NCI-H1417 treated with DMSO at 0.1 percent for 48 hours (cell line): ENCODE results near the gene MR1.

ENCODE experiments used
- DNase-seq: peaks from one replicate; lab custom pipeline; 2025; lab: John Stamatoyannopoulos, UW

Gene MR1

DNA sequence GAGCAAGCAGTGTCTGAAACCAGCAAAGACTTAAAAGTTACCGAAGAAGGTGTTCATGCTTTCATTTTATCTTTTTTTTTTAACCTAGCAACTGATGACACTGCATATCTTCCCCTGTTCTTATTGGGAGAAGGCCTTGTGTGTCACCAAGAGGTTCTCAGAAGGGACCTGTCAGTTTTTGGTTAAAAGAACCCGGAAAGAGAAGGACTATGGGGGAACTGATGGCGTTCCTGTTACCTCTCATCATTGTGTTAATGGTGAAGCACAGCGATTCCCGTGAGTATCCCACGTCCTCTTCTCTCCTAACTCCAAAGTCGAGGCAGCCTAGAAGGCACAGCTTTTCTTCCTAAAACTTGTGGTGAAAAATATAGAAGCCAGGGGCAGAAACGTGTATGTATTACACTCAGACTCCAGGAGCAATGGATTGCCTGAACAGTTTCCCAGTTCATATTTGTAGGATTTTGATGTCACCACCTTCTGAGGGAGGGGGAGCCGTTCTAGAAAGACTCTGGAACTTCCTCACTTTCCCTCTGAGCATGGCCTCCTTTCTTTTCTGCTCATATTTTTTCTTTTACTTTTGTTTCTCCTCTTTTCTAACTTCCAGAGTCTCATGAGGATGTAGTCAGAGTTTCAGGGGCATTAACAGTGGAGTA is at the start of gene MR1:
Gene MR1 (plus strand): TSS at position 185 of the 653 bp plus-strand sequence. CDS start 25 bp downstream, at position 210.
- no peak for DNase-seq

DNA sequence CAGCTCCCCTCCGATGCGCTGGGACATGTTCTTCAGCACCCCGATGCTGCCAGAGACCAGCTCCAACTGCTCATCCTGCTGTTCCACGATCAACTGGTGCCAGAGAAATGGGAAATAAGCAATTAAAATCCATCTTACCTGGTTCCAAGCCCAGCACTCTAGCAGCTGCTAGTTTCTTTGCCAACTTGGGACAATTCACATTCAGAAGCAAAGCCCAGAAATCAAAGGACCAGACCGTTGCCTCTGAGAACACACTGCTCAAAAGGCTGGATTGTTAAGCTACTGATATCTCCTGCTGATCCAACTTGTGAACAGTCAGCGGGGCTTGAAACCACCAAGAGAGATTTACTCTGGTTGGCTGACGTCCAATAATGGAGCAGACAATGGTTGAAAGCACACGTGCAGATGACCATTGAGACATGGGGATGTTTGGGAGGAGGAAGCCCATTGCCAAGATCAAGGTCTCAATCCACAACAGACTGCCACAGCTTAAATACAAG is 45.5 kb upstream of the MR1 start:
- no peak for DNase-seq

DNA sequence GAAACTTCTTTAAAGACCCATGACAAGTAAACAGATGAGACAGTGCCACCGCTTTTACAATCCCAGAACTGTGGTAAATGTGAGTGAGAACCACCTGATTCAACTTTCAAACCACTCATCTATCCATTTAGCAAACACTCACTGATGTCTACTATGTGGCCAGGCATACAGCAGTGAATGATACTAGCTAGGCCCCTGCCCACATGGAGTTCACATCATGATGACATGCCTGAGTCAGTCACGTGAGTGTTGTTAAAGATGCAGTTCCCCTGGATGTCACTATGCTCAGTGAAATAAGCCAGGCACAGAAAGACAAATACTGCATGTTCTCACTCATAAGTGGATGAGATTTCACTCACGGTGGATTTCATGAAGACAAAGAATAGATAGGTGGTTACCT is 39.5 kb upstream of the MR1 start:
- no peak for DNase-seq

DNA sequence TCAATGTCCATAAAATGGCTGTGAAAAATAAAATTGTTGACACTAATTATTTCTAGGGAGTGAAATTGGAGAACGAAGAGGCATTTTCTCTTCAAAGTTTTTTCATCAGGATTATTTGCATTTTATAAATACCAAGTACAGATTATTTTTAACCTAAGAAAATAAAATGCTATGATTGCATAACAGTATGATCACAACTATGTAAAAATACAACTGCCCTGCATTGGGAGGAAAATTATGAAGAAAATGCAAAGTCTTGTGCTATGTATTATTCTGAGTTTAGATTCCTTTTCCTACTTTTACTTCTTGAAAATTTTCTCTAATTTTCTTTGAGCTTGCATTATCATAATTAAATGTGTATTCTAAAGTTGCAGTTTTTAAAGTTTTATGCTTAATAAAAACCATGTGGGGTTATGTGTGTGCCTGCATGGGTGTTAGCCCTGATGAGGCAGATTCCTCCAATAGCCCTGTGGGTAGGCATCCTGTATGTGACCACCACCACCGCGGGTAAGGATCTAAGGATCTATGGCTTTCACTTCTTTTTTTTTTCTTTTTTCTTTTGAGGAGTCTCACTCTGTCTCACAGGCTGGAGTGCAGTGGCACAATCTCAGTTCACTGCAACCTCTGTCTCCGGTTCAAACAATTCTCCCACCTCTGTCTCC is 35.8 kb upstream of the MR1 start:
- DNase-seq: no peak

GRCh38 chr1:181001091-181001780 is 32.5 kb upstream of the MR1 start:
- no peak for DNase-seq

DNA sequence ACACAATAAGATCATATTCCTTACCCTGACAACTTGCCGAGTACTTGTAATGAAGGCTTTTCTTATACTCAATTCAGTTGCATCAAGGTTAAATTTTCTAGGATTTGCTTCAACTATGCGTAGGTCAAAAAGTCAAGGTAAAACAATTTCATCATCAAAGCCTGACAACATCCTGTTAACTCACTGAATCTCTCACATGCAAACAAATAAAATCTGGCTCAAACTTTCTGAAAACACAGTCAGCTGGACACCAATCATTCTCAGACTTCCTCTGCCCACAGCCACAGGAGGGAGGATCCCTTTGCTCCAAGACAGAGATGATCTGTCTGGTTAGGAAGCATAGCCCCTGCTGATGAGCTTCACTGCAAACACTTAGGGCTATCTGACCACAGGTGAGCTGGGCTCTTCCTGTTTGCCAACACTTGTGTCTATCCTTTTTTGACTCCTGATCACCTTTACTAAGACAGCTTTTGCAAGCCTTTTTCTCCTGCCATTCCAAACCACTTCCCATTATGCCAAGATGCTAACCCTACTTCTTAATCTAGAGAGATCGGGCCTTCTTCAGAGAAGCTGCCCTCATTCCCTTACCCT is 31.1 kb upstream of the MR1 start:
- DNase-seq: no peak

GRCh38 chr1:181010789-181011188 is 23.0 kb upstream of the MR1 start:
- DNase-seq: no peak

- no peak for DNase-seq
Measured at GRCh38 chr1:181011301-181012202, 22.2 kb upstream of the MR1 start.

DNA sequence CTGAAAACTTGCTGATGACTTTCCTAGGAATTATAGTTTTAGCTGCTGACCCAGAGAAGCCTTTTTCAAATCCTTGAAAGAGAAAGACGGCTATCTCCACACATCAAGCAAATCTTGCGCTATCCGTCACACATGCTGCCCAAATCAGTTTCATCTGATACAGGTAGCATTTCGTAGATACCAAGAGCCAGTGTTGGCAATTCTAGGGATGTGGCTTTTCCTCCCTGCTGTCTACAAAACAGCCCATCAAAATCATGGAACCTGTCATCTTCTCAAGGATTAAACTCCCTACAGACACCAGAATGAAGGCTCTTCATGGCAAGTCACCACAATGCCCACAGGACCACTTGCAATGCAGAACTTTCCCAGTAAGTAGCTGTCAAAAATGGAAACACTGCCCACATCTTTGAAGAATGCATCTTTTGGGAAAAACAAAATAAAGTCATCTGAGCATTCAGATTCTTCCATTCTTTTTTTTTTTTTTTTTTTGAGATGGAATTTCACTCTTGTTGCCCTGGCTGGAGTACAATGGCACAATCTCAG is 21.5 kb upstream of the MR1 start:
- no peak for DNase-seq

DNA sequence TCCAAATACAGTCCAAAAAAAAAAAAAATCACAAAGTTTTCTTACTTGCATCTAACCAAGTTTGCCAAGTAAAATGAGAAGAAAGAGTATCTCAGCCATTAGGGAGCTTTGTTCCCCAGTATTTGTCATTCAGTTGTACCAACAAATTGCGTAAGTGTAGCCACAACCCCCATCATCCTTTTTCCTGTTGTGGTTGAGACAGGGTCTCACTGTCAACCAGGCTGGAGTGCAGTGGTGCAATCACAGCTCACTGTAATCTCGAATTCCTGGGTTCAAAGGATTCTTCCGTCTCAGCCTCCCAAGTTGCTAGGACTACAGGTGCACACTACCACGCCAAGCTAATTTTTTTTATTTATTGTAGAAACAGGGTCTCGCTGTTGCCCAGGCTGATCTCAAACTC is 20.6 kb upstream of the MR1 start:
- no peak for DNase-seq

DNA sequence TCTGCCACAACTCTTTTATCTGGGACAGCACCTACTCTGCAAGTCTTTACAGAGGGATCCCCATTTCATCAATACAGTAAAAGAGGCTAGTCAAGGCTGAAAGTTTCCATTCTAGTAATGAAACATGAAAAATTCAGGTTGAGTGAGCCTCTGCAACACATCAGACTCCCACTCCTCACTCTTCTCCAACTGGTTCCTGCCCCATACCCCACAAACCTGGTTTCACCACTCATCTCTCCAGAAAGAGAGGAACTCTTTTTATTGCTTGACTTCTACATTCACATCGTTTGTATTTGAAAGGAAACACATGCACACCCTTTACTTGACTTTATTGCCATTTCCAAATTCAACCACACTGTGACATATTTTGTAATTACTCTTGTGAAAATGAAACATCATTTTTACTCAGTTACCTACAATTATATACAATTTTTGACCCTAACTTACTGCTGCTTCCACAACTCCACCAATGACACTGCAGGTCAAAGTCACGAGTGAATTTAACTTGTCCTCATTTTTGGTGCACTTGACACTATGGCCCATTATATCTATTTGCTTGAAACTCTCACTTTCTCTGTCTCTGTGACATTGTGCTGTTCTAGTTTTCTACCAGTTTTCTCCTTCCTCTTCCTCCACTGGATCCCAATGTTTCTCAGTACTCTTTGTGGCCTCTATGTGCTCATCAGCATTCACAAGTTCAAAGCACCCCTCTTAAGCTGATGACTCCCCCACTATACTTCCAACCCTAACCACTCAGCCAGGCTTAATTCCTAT is 19.1 kb upstream of the MR1 start:
- DNase-seq: no peak

- DNase-seq: no peak
Measured at GRCh38 chr1:181015251-181015615, 18.6 kb upstream of the MR1 start.

- DNase-seq: no peak
Measured at GRCh38 chr1:181016563-181016962, 17.2 kb upstream of the MR1 start.

- no peak for DNase-seq
Measured at GRCh38 chr1:181018901-181019681, 14.7 kb upstream of the MR1 start.

GRCh38 chr1:181021159-181021558 is 12.6 kb upstream of the MR1 start:
- no peak for DNase-seq

DNA sequence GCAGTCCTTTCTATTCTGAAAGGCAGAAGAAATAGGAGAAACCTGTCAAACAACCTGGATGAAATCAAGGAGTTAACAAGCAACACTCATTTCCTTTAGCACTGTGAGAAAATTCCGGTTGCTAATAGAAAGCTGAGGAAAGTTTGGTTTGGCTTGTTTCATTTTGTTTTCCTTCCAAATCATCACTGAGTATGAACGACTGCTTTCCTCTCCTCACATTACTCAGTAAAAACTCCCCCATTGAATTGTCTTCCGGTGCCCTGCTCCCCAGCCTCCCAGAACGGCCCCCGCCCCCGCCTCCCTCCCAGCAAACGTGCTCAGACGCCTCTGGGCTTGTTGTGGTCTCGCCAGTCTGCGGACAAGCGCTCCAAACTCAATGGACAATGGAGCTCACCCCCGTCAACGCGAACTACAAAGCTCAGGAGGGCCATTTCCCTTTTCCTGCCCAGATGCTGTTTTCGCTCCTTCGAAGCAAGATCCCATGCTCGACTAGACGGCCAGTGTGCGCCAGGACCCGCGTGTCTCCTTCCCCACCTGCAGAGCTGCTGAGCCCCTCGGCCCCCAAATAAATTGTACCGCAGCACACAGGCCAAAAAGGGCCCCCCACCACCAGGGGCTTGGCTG is 11.9 kb upstream of the MR1 start:
- no peak for DNase-seq

GRCh38 chr1:181023265-181024057 is 10.3 kb upstream of the MR1 start:
- no peak for DNase-seq

GRCh38 chr1:181028196-181028595 is 5.6 kb upstream of the MR1 start:
- DNase-seq: no peak

DNA sequence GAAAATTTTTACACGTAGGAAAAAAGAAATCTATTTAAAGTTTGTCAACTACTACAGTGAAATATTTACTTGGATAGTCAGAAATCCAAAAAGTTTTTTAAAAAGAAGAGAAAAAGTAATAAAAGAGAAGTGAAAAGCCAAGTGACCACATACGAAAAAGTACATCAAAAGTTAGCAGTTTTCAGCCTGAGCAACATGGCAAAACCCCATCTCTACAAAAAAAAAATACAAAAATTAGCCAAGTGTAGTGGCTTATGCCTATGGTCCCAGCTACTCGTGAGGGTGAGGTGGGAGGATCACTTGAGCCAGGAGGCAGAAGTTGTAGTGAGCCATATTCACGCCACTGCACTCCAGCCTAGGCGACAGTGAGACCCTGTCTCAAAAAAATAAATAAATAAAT is 5.2 kb upstream of the MR1 start:
- no peak for DNase-seq
